ENCODE measurements around the gene MMP27. TPM values are rescaled to one million over a fixed set of nuclear protein-coding genes. Genes with fewer than 3 reads are reported as not detected.

The MMP27 gene
- total RNA-seq, 1 experiment from 2014 or later: not detected

GRCh38 chr11:102661040-102661439 is 44.5 kb downstream of the MMP27 start:
- POLR2A ChIA-PET: no interaction called here
- no peak overlapping the region for H3K27ac Mint-ChIP-seq
- ATAC-seq (no peak), DNase-seq (ENCODE audit: low spot score) (no peak)
- H3K9me3 Mint-ChIP-seq: peaks cover 2% of the 10 kb centered on the region
- no peaks in the 10 kb centered on the region for H3K36me3 Mint-ChIP-seq
- H3K27me3 Mint-ChIP-seq (ENCODE audit: low read depth): no peaks in the 10 kb centered on the region
- H3K4me3 Mint-ChIP-seq: no peak overlapping the region
- CTCF ChIA-PET: interaction anchor here (0.6 kb wide), 1 partner anchor 27 kb away, joined by 3 read pairs; no protein-coding TSS in a partner anchor
- TF ChIP-seq ESRRA (CRISPR knock-in tag; IDR thresholded peaks at IDR 0.05; ENCODE audit: borderline replicate concordance) (no peak), ZBTB43 (CRISPR knock-in tag; IDR thresholded peaks at IDR 0.05) (no peak), TCF7 (CRISPR knock-in tag; IDR thresholded peaks at IDR 0.05; ENCODE audit: low read depth) (no peak), MYBL2 (CRISPR knock-in tag; IDR thresholded peaks at IDR 0.05) (no peak)
- H3K4me1 Mint-ChIP-seq: peaks cover 11% of the 10 kb centered on the region

GRCh38 chr11:102656528-102656927 is 49.0 kb downstream of the MMP27 start:
- ChIA-PET POLR2A (no interaction called here), CTCF (interaction anchor here (2.8 kb wide), 1 partner anchor 10 kb away, joined by 20 read pairs; no protein-coding TSS in a partner anchor)
- DNase-seq (ENCODE audit: low spot score) (no peak), ATAC-seq (no peak)
- H3K27me3 Mint-ChIP-seq (ENCODE audit: low read depth): no peaks in the 10 kb centered on the region; the same call in 1 of the 2 replicates
- H3K27ac Mint-ChIP-seq: no peak overlapping the region
- H3K9me3 Mint-ChIP-seq: peaks cover 26% of the 10 kb centered on the region
- no peak for TF ChIP-seq ARID4B (CRISPR knock-in tag; IDR thresholded peaks at IDR 0.05; ENCODE audit: borderline replicate concordance)
- TF ChIP-seq GABPB1 (CRISPR knock-in tag; IDR thresholded peaks at IDR 0.05): no peak
- no peak for TF ChIP-seq ATF1 (CRISPR knock-in tag; IDR thresholded peaks at IDR 0.05)
- no peak for TF ChIP-seq HMGXB4 (CRISPR knock-in tag; IDR thresholded peaks at IDR 0.05)
- TF ChIP-seq ZNF317 (CRISPR knock-in tag; IDR thresholded peaks at IDR 0.05; ENCODE audit: borderline replicate concordance, low read depth): no peak
- no peak for TF ChIP-seq ETV6 (CRISPR knock-in tag; IDR thresholded peaks at IDR 0.05)
- no peak for TF ChIP-seq JUN (CRISPR knock-in tag; IDR thresholded peaks at IDR 0.05)
- no peak for TF ChIP-seq ZNF512 (CRISPR knock-in tag; IDR thresholded peaks at IDR 0.05; ENCODE audit: borderline replicate concordance)
- no peak overlapping the region for H3K4me3 Mint-ChIP-seq
- H3K4me1 Mint-ChIP-seq: no peaks in the 10 kb centered on the region
- peaks cover 2% of the 10 kb centered on the region; the same call in 1 of the 2 replicates for H3K36me3 Mint-ChIP-seq

GRCh38 chr11:102655547-102655946 is 50.0 kb downstream of the MMP27 start:
- peaks cover 26% of the 10 kb centered on the region for H3K9me3 Mint-ChIP-seq
- no peaks in the 10 kb centered on the region for H3K4me1 Mint-ChIP-seq
- no peak overlapping the region for H3K27ac Mint-ChIP-seq
- ATAC-seq (no peak), DNase-seq (ENCODE audit: low spot score) (no peak)
- no peaks in the 10 kb centered on the region; the same call in 1 of the 2 replicates for H3K27me3 Mint-ChIP-seq (ENCODE audit: low read depth)
- H3K4me3 Mint-ChIP-seq: no peak overlapping the region
- POLR2A ChIA-PET: no interaction called here
- CTCF ChIA-PET: interaction anchor here (1.5 kb wide), 1 partner anchor 11 kb away, joined by 6 read pairs; no protein-coding TSS in a partner anchor
- H3K36me3 Mint-ChIP-seq: peaks cover 2% of the 10 kb centered on the region; the same call in 1 of the 2 replicates
- TF ChIP-seq NFYB (CRISPR knock-in tag; conservative IDR thresholded peaks at IDR 0.05; ENCODE audit: low read depth) (no peak), FOXJ3 (CRISPR knock-in tag; IDR thresholded peaks at IDR 0.05; ENCODE audit: borderline replicate concordance) (no peak), NR2C2 (CRISPR knock-in tag; IDR thresholded peaks at IDR 0.05) (no peak), SMAD3 (CRISPR knock-in tag; IDR thresholded peaks at IDR 0.05; ENCODE audit: borderline replicate concordance) (no peak), PRRX2 (CRISPR knock-in tag; IDR thresholded peaks at IDR 0.05) (no peak), E2F5 (CRISPR knock-in tag; IDR thresholded peaks at IDR 0.05) (no peak), USF2 (CRISPR knock-in tag; IDR thresholded peaks at IDR 0.05) (no peak), ZBTB21 (CRISPR knock-in tag; IDR thresholded peaks at IDR 0.05; ENCODE audit: borderline replicate concordance) (no peak), ZNF263 (CRISPR knock-in tag; IDR thresholded peaks at IDR 0.05; ENCODE audit: low read depth) (no peak)
